Measurements from ENCODE around the gene VAV2. TPM values are rescaled to one million over a fixed set of nuclear protein-coding genes. Genes with fewer than 3 reads are reported as not detected.

The VAV2 gene
- total RNA-seq, 1 experiment from 2014 or later: 25.0 TPM

DNA sequence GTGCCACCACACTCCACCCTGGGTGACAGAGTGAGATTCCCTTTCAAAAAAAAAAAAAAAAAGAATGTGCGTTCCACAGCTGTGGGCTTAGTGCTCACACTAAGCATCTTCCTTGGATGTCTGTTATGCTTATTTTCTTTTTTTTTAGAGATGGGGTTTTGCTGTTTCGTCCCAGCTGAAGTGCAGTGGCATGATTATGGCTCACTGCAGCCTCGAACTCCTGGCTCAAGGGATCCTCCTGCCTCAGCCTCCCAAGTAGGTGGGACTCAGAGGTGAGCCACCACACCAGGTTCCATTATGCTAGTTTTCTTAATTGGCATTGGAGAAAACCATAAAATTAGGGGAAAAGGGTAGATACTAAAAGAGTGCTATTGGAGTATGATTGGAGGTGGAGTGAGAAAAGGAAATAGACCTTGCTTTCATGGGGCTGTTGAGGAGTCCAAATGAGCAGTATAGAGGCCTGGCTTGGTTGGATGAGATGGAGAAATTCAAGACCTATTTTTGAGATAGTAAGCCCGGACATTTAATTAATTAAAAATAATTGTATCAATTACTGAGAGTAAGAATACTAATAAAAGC, 32.2 kb upstream of the VAV2 start:
- Histone ChIP-seq H3K4me1 (replicated peaks) (peaks cover 6% of the 10 kb centered on the region), H3K4me3 (peak overlapping the region; percentile 16; the same call in 1 of the 2 replicates), H3K27me3 (replicated peaks) (no peaks in the 10 kb centered on the region), H3K9me3 (replicated peaks) (no peaks in the 10 kb centered on the region), H3K27ac (no peak overlapping the region), H3K36me3 (no peaks in the 10 kb centered on the region)
- no peak for DNase-seq (ENCODE audit: low read depth in 1 of 2, low spot score in 2 of 2)

DNA sequence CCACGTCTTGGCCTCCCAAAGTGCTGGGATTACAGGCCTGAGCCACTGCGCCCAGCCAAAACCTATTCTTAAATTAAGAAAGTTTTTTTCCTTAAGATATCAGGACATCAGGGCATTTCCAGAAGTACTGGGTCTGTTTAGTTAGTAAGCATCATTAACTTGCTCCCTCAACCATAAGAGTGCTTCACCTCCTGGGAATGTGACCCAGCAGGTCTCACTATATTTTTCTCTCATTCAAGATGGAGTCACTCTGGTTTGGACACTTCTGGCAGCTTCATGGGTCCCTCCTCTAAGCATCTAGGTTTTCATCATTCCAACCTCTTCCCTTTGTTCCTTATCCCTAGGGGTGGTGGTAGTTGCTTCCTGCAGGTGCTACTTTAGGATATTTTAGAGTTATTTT, 22.8 kb upstream of the VAV2 start:
- H3K27me3 ChIP-seq (replicated peaks): peaks cover 22% of the 10 kb centered on the region
- H3K36me3 ChIP-seq: no peaks in the 10 kb centered on the region
- no peak overlapping the region for H3K4me3 ChIP-seq
- H3K9me3 ChIP-seq (replicated peaks): peaks cover 6% of the 10 kb centered on the region; the same call in 1 of the 2 replicates
- no peaks in the 10 kb centered on the region for H3K4me1 ChIP-seq (replicated peaks)
- DNase-seq (ENCODE audit: low read depth in 1 of 2, low spot score in 2 of 2): no peak
- no peak overlapping the region for H3K27ac ChIP-seq

DNA sequence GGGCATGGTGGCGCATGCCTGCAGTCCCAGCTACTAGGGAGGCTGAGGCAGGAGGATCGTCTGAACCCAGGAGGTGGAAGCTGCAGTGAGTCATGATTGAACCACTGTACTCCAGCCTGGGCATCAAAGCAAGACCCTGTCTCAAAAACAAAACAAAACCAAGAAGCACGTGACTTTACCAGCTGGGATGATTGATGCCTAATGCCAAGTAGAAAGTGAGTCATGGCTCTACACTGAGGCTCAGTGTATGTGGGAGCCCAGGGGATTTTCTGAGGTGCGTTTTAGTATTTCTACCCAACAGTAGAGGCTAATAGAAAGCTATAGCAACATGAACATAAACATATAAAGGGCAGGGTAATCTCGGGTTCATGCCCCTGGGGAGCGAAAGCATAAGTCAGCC, 19.3 kb upstream of the VAV2 start:
- Histone ChIP-seq H3K27ac (no peak overlapping the region), H3K4me3 (no peak overlapping the region), H3K9me3 (replicated peaks) (peaks cover 6% of the 10 kb centered on the region; the same call in 1 of the 2 replicates), H3K27me3 (replicated peaks) (peaks cover 22% of the 10 kb centered on the region), H3K4me1 (replicated peaks) (no peaks in the 10 kb centered on the region), H3K36me3 (no peaks in the 10 kb centered on the region)
- no peak for DNase-seq (ENCODE audit: low read depth in 1 of 2, low spot score in 2 of 2)

DNA sequence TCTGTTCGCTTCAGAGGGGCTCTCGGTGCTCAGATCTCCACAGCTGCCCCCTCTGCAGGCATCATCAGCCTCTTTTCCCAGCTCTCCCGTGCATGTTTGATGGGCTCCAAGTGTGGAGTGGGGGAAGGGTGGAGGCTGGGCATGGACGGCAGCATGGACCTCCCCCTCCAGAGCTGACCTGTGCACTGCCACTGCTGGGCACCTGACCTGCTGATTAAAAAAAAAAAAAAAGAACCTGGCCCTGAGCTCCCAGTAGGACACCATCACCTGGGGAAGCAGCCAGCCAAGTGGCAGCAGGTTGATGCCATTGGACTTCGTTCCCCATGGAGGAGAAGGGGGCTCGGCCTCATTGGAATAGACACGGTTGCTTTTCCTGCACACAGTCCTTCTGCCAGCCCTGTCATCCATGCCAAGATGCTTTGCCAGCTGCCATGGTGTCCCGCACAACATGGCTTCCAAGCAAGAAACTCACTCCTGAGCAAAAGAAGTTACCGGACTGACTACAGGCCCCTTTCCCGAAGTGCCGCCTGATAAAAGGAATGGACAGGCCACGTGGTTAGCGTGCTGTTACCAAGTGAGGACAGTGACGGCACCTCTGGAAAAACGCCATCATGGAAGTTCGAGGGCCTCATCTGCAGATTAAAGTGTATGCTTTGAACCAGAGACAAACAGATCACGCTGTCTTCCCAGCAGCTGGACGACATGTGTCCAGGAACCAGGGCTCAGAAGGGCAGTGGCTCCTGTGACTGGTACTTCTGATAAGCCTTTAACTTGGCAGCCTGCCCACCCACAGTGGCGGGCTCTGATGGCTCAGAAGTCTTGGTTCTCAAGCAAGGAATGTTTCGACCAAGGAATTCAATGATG, 18.4 kb upstream of the VAV2 start:
- no peaks in the 10 kb centered on the region for H3K36me3 ChIP-seq
- DNase-seq (ENCODE audit: low read depth in 1 of 2, low spot score in 2 of 2): no peak
- H3K27me3 ChIP-seq (replicated peaks): peaks cover 20% of the 10 kb centered on the region
- H3K4me3 ChIP-seq: no peak overlapping the region
- H3K9me3 ChIP-seq (replicated peaks): peaks cover 6% of the 10 kb centered on the region; the same call in 1 of the 2 replicates
- no peaks in the 10 kb centered on the region for H3K4me1 ChIP-seq (replicated peaks)
- no peak overlapping the region for H3K27ac ChIP-seq

DNA sequence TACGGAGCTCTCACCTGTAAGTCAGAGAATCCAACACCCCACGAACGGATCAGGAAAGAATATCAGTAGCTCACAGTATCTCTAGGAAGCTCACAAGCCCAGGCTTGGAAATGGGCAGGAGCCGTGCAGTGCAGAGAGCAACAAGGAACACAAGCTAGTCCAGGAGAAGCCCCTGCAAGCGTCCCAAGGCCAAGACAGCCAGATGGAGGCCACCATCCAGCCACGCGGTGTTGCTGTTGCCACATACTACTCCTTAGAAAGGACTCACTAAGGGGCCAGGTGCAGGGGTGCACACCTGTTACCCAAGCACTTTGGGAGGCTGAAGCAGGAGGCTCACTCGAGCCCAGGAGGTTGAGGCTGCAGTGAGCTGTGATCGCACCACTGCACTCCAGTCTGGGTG, 15.4 kb upstream of the VAV2 start:
- Histone ChIP-seq H3K4me3 (no peak overlapping the region), H3K27ac (no peak overlapping the region), H3K9me3 (replicated peaks) (peaks cover 6% of the 10 kb centered on the region; the same call in 1 of the 2 replicates), H3K27me3 (replicated peaks) (peaks cover 10% of the 10 kb centered on the region), H3K4me1 (replicated peaks) (no peaks in the 10 kb centered on the region), H3K36me3 (no peaks in the 10 kb centered on the region)
- DNase-seq (ENCODE audit: low read depth in 1 of 2, low spot score in 2 of 2): no peak

GRCh38 chr9:134007150-134007549, 15.0 kb upstream of the VAV2 start:
- DNase-seq (ENCODE audit: low read depth in 1 of 2, low spot score in 2 of 2): no peak
- no peak overlapping the region for H3K27ac ChIP-seq
- H3K9me3 ChIP-seq (replicated peaks): peaks cover 6% of the 10 kb centered on the region; the same call in 1 of the 2 replicates
- H3K4me3 ChIP-seq: no peak overlapping the region
- H3K4me1 ChIP-seq (replicated peaks): no peaks in the 10 kb centered on the region
- H3K36me3 ChIP-seq: no peaks in the 10 kb centered on the region
- H3K27me3 ChIP-seq (replicated peaks): peaks cover 10% of the 10 kb centered on the region

DNA sequence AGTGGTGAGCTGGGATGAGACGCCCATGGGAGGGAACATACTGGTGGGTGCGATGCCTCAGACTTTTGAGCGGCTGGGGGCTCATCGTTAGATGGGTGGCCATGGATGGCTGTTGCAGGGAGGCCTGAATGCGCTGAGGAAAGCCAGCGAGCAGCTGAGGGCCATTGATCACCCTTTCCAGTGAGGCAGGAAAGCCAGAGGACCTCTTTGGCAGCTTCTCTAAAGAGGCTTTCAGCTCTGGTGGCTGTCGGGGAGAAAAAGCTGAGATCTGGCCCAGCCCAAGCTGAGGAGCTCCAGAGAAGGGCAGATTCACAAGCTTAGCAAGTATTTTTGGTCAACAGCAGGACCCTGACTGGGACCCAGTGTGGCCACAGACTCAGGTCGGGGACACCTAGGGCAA, 13.3 kb upstream of the VAV2 start:
- Histone ChIP-seq H3K4me1 (replicated peaks) (no peaks in the 10 kb centered on the region), H3K27ac (no peak overlapping the region), H3K36me3 (no peaks in the 10 kb centered on the region), H3K4me3 (no peak overlapping the region), H3K27me3 (replicated peaks) (no peaks in the 10 kb centered on the region; the same call in 1 of the 2 replicates), H3K9me3 (replicated peaks) (no peaks in the 10 kb centered on the region)
- no peak for DNase-seq (ENCODE audit: low read depth in 1 of 2, low spot score in 2 of 2)

DNA sequence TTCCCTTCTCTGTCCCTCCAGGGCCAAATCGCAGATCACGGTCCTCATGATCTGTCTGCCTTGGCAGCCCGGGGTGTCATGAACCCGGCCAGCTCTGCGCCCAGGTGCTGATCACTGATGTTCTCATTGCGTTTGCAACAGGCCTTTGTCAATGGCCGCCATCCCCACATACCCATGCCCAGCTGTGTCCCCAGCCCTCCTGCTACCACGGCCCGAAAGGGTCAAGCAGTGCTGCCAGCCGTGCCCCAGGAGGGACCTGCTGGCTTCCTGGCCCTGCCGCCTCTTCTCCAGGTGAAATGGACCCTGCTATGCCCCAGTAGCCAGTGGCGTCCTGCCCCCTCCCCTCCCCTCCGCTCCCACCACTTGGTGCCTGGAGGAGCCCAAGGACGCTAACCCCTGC, 12.8 kb upstream of the VAV2 start:
- Histone ChIP-seq H3K4me3 (no peak overlapping the region), H3K9me3 (replicated peaks) (no peaks in the 10 kb centered on the region), H3K36me3 (no peaks in the 10 kb centered on the region), H3K27me3 (replicated peaks) (no peaks in the 10 kb centered on the region; the same call in 1 of the 2 replicates), H3K27ac (no peak overlapping the region), H3K4me1 (replicated peaks) (no peaks in the 10 kb centered on the region)
- DNase-seq (ENCODE audit: low read depth in 1 of 2, low spot score in 2 of 2): no peak

DNA sequence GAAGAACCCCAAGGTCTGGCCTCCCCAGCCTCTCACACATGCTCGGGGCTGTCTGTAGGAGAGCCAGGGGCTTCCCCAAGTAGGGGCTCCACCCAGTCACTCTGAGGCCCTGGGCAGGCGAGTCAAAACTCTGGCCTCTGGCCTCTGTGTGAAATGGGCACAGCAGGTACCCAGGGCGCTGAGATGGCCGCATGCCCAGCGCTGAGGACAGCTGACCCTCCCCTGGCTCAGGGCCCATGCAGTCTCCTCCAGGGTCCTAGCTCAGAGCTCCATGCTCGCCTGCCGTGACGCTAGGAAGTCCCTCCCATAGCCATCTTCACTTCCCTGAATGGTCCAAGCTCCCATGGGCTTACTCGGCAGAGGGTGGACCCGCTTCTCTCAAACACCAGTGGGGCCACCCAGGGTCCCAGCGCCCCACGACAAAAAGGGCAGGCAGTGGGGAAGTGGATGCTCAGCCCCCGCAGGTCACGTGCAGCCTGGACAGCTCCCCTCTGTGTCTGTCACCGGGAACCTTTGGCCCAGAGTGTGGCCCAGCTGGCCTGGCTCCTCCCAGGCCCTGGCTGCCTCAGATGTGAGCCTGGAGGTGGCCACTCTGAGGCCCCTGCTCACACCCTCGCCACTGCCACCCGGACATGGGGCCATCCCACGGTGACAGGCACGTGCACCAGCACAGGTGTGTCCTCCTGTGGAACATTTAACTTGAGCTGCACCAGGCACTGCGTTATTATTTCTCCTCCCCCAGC, 12.2 kb upstream of the VAV2 start:
- H3K4me1 ChIP-seq (replicated peaks): no peaks in the 10 kb centered on the region
- DNase-seq (ENCODE audit: low read depth in 1 of 2, low spot score in 2 of 2): no peak
- no peak overlapping the region for H3K27ac ChIP-seq
- no peaks in the 10 kb centered on the region for H3K9me3 ChIP-seq (replicated peaks)
- no peaks in the 10 kb centered on the region for H3K36me3 ChIP-seq
- H3K4me3 ChIP-seq: no peak overlapping the region
- H3K27me3 ChIP-seq (replicated peaks): no peaks in the 10 kb centered on the region; the same call in 1 of the 2 replicates

DNA sequence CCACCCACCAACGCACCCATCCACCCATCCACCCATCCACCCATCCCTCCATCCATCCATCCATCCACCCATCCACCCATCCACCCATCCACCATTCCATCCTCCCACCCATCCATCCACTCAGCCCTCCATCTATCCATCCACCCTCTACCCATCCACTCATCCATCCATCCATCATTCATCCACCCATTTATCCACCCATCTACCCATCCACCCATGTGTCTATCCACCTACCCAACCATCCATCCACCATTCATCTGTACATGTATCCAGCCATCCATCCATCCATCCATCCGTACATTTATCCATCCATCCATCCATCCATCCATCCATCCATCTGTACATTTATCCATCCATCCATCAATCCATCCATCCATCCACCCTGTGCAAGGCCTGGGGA, 11.1 kb upstream of the VAV2 start:
- Histone ChIP-seq H3K9me3 (replicated peaks) (no peaks in the 10 kb centered on the region), H3K4me1 (replicated peaks) (no peaks in the 10 kb centered on the region), H3K36me3 (no peaks in the 10 kb centered on the region), H3K4me3 (no peak overlapping the region), H3K27me3 (replicated peaks) (no peaks in the 10 kb centered on the region), H3K27ac (no peak overlapping the region)
- no peak for DNase-seq (ENCODE audit: low read depth in 1 of 2, low spot score in 2 of 2)

DNA sequence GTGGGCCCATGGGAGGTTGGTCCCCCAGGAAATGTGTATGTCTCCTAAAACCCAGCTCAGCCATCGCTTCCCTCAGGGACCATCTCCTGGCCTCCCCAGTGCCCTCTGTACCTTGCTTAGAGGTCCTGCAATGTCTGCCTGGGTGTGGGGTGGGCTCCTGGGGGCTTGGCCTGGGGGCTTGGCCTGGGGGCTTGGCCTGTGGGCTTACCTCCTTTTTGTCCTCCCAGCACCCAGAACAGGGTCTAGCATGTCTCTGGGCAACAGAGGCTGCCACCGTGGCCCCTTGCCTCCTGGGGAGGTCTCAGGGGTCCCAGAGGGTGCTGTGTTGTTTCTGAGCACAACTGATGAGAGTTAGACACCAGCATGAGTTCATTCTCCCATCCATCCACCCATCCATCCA, 10.7 kb upstream of the VAV2 start:
- Histone ChIP-seq H3K4me3 (no peak overlapping the region), H3K27me3 (replicated peaks) (no peaks in the 10 kb centered on the region), H3K4me1 (replicated peaks) (no peaks in the 10 kb centered on the region), H3K9me3 (replicated peaks) (no peaks in the 10 kb centered on the region), H3K36me3 (no peaks in the 10 kb centered on the region), H3K27ac (no peak overlapping the region)
- DNase-seq (ENCODE audit: low read depth in 1 of 2, low spot score in 2 of 2): no peak

- H3K4me3 ChIP-seq: no peak overlapping the region
- no peaks in the 10 kb centered on the region for H3K36me3 ChIP-seq
- DNase-seq (ENCODE audit: low read depth in 1 of 2, low spot score in 2 of 2): no peak
- peaks cover 10% of the 10 kb centered on the region for H3K4me1 ChIP-seq (replicated peaks)
- no peaks in the 10 kb centered on the region for H3K27me3 ChIP-seq (replicated peaks)
- H3K27ac ChIP-seq: no peak overlapping the region
- H3K9me3 ChIP-seq (replicated peaks): no peaks in the 10 kb centered on the region
Measured at GRCh38 chr9:133999851-134000265, 7.7 kb upstream of the VAV2 start.

GRCh38 chr9:133998915-133999595, 6.9 kb upstream of the VAV2 start:
- DNase-seq (ENCODE audit: low read depth in 1 of 2, low spot score in 2 of 2): no peak
- H3K27ac ChIP-seq: no peak overlapping the region

More at GRCh38 chr9:133998915-133999595, 6.9 kb upstream of the VAV2 start:
- Histone ChIP-seq H3K4me3 (no peak overlapping the region), H3K36me3 (no peaks in the 10 kb centered on the region), H3K4me1 (replicated peaks) (peaks cover 18% of the 10 kb centered on the region), H3K27me3 (replicated peaks) (no peaks in the 10 kb centered on the region), H3K9me3 (replicated peaks) (no peaks in the 10 kb centered on the region)
